Esophagus muscularis mucosa (tissue), 4 donors: Measurements from ENCODE around the gene YWHAH.

Experiments
- CTCF ChIP-seq, 3 experiments: fragments of 200-600 bp in 2 of 3; fragments of 450-650 bp in 1 of 3; sonication (generic) in 2 of 3; IDR thresholded peaks; one replicate each; pipeline ENCODE4 v1.5.1; 2017 to 2019; ENCODE audit warnings: antibody characterized with exemption in 3 of 3, mild to moderate bottlenecking in 2 of 3, moderate library complexity in 1 of 3
- EP300 ChIP-seq: sonication (generic); formaldehyde crosslinking; IDR thresholded peaks from one replicate; pipeline ENCODE4 v1.6.1; 2017; ENCODE audit warnings: antibody characterized with exemption
- POLR2A ChIP-seq: fragments of 450-650 bp; IDR thresholded peaks from one replicate; pipeline ENCODE4 v1.6.1; 2017; ENCODE audit warnings: antibody characterized with exemption, moderate library complexity, mild to moderate bottlenecking, low read depth
- POLR2AphosphoS5 ChIP-seq, 2 donors: sonication (generic); formaldehyde crosslinking; IDR thresholded peaks; one replicate each; pipeline ENCODE4 v1.6.1; 2017; ENCODE audit warnings: antibody characterized with exemption in 2 of 2

- TF ChIP-seq CTCF (IDR thresholded peaks at IDR 0.05) (no peak), POLR2A (no peak), EP300 (no peak), POLR2AphosphoS5 (IDR thresholded peaks at IDR 0.05) (no peak)
Observed at GRCh38 chr22:31919730-31920129, 24.6 kb upstream of the YWHAH start.
